HEK293 (cell line): ENCODE data around the gene LAG3.
A peak's percentile ranks its signal among the peaks of the same experiment; 100 is the strongest.

ENCODE experiments used
- CTCF ChIA-PET: fragments of 350-600 bp; formaldehyde crosslinking; extraction: SDS; loops from one replicate; lab custom pipeline; 2021; ENCODE audit warnings: antibody characterized with exemption; lab: Yijun Ruan, JAX
- POLR2A ChIA-PET: fragments of 300-600 bp; formaldehyde crosslinking; extraction: SDS; loops from one replicate; lab custom pipeline; 2020; ENCODE audit warnings: antibody characterized with exemption, inconsistent platforms; lab: Yijun Ruan, JAX
- H3K27ac ChIP-seq: fragments of 200-500 bp; sonication (Bioruptor generic); 2 replicates; pipeline ENCODE4 v1.5.1; 2014; ENCODE audit warnings: low read depth, low read length, control low read depth, inconsistent platforms; ENCODE audit errors: extremely low read depth
- H3K36me3 ChIP-seq, 2 experiments: fragments of 200-500 bp in 1 of 2; sonication (Bioruptor generic) in 1 of 2; 1 replicate in 1 of 2; 2 replicates in 1 of 2; pipeline ENCODE4 v1.5.1; 2014 to 2017; ENCODE audit warnings: inconsistent platforms in 2 of 2, low read length in 2 of 2; ENCODE audit not compliant: control insufficient read depth in 2 of 2, insufficient read depth in 1 of 2
- H3K4me1 ChIP-seq: fragments of 200-500 bp; sonication (Bioruptor generic); 2 replicates; pipeline ENCODE4 v1.5.1; 2014; ENCODE audit warnings: mild to moderate bottlenecking, low read length, inconsistent platforms; ENCODE audit not compliant: control insufficient read depth, insufficient read depth
- H3K4me3 ChIP-seq: 2 replicates; pipeline ENCODE4 v1.5.1; 2011; ENCODE audit warnings: low read depth, mild to moderate bottlenecking, control low read depth, low read length, moderate library complexity
- H3K9me3 ChIP-seq: fragments of 200-500 bp; sonication (Bioruptor generic); 2 replicates; pipeline ENCODE4 v1.5.1; 2014; ENCODE audit warnings: low read depth, low read length, inconsistent platforms; ENCODE audit not compliant: control insufficient read depth, insufficient read depth
- CTCF ChIP-seq: fragments of 450-650 bp; formaldehyde crosslinking; IDR thresholded peaks from 2 replicates; pipeline ENCODE4 v1.5.1; 2016; ENCODE audit warnings: missing biosample characterization, missing genetic modification characterization
- HOXC10 ChIP-seq: sonication (generic); formaldehyde crosslinking; IDR thresholded peaks from 2 replicates; pipeline ENCODE4 v1.8.1; 2023; ENCODE audit warnings: mild to moderate bottlenecking, missing genetic modification reagents
- IKZF3 ChIP-seq: fragments of 450-650 bp; IDR thresholded peaks from 2 replicates; pipeline ENCODE4 v1.5.0; 2018; ENCODE audit warnings: missing biosample characterization, mild to moderate bottlenecking, missing genetic modification characterization, moderate library complexity
- KLF10 ChIP-seq: fragments of 450-650 bp; IDR thresholded peaks from 2 replicates; pipeline ENCODE4 v1.5.1; 2018; ENCODE audit warnings: missing biosample characterization, mild to moderate bottlenecking, missing genetic modification characterization
- PATZ1 ChIP-seq: fragments of 450-650 bp; formaldehyde crosslinking; IDR thresholded peaks from 2 replicates; pipeline ENCODE4 v1.5.1; 2016; ENCODE audit warnings: missing biosample characterization, missing genetic modification characterization
- PRDM1 ChIP-seq: fragments of 450-650 bp; formaldehyde crosslinking; IDR thresholded peaks from 2 replicates; pipeline ENCODE4; 2016; ENCODE audit warnings: missing biosample characterization, missing genetic modification characterization
- REST ChIP-seq: fragments of 450-650 bp; formaldehyde crosslinking; IDR thresholded peaks from 2 replicates; pipeline ENCODE4 v1.5.1; 2016; ENCODE audit warnings: missing biosample characterization, missing genetic modification characterization
- ZBTB17 ChIP-seq: fragments of 450-650 bp; formaldehyde crosslinking; IDR thresholded peaks from 2 replicates; pipeline ENCODE4 v1.5.1; 2016; ENCODE audit warnings: missing biosample characterization, missing genetic modification characterization
- ZBTB48 ChIP-seq: fragments of 450-650 bp; formaldehyde crosslinking; IDR thresholded peaks from 2 replicates; pipeline ENCODE4 v1.5.1; 2016; ENCODE audit warnings: missing biosample characterization, missing genetic modification characterization
- ZEB2 ChIP-seq: fragments of 450-650 bp; formaldehyde crosslinking; IDR thresholded peaks from 2 replicates; pipeline ENCODE4 v1.5.1; 2016; ENCODE audit warnings: missing biosample characterization, missing genetic modification characterization
- ZFHX2 ChIP-seq: fragments of 450-650 bp; formaldehyde crosslinking; conservative IDR thresholded peaks from 2 replicates; pipeline ENCODE4 v1.5.1; 2016; ENCODE audit warnings: missing biosample characterization, missing genetic modification characterization
- ZIC2 ChIP-seq: fragments of 450-650 bp; formaldehyde crosslinking; IDR thresholded peaks from 2 replicates; pipeline ENCODE4 v1.5.1; 2016; ENCODE audit warnings: missing biosample characterization, missing genetic modification characterization
- ZNF148 ChIP-seq: fragments of 450-650 bp; formaldehyde crosslinking; IDR thresholded peaks from 2 replicates; pipeline ENCODE4 v1.5.0; 2017; ENCODE audit warnings: missing biosample characterization, missing genetic modification characterization, borderline replicate concordance
- ZNF24 ChIP-seq: fragments of 450-650 bp; formaldehyde crosslinking; IDR thresholded peaks from 2 replicates; pipeline ENCODE4 v1.5.1; 2016; ENCODE audit warnings: missing biosample characterization, missing genetic modification characterization
- ZNF26 ChIP-seq: fragments of 450-650 bp; formaldehyde crosslinking; IDR thresholded peaks from 2 replicates; pipeline ENCODE4 v1.5.1; 2016; ENCODE audit warnings: missing biosample characterization, missing genetic modification characterization
- ZNF324 ChIP-seq: fragments of 450-650 bp; formaldehyde crosslinking; IDR thresholded peaks from 2 replicates; pipeline ENCODE4 v1.5.1; 2016; ENCODE audit warnings: missing biosample characterization, missing genetic modification characterization
- ZNF394 ChIP-seq: fragments of 450-650 bp; formaldehyde crosslinking; IDR thresholded peaks from 2 replicates; pipeline ENCODE4 v1.5.1; 2016; ENCODE audit warnings: missing biosample characterization, missing genetic modification characterization, mild to moderate bottlenecking, moderate library complexity, borderline replicate concordance
- ZNF510 ChIP-seq: fragments of 450-650 bp; formaldehyde crosslinking; IDR thresholded peaks from 2 replicates; pipeline ENCODE4 v1.5.1; 2018; ENCODE audit warnings: mild to moderate bottlenecking, missing genetic modification characterization, missing biosample characterization; ENCODE audit not compliant: insufficient replicate concordance
- ZNF558 ChIP-seq: fragments of 450-650 bp; formaldehyde crosslinking; IDR thresholded peaks from 2 replicates; pipeline ENCODE4 v1.5.1; 2016; ENCODE audit warnings: missing biosample characterization, missing genetic modification characterization
- ZNF580 ChIP-seq: fragments of 450-650 bp; formaldehyde crosslinking; IDR thresholded peaks from 2 replicates; pipeline ENCODE4 v1.5.1; 2016; ENCODE audit warnings: missing biosample characterization, missing genetic modification characterization
- ZNF600 ChIP-seq: fragments of 450-650 bp; formaldehyde crosslinking; IDR thresholded peaks from 2 replicates; pipeline ENCODE4 v1.5.1; 2016; ENCODE audit warnings: missing biosample characterization, missing genetic modification characterization
- ZNF621 ChIP-seq: fragments of 450-650 bp; formaldehyde crosslinking; IDR thresholded peaks from 2 replicates; pipeline ENCODE4 v1.5.1; 2017; ENCODE audit warnings: missing biosample characterization, missing genetic modification characterization
- ZNF654 ChIP-seq: fragments of 450-650 bp; formaldehyde crosslinking; IDR thresholded peaks from 2 replicates; pipeline ENCODE4 v1.5.1; 2016; ENCODE audit warnings: low read depth, missing biosample characterization, missing genetic modification characterization
- ZNF677 ChIP-seq: fragments of 450-650 bp; IDR thresholded peaks from 2 replicates; pipeline ENCODE4 v1.5.0; 2018; ENCODE audit warnings: missing biosample characterization, mild to moderate bottlenecking, missing genetic modification characterization, moderate library complexity
- ZNF777 ChIP-seq: fragments of 450-650 bp; formaldehyde crosslinking; IDR thresholded peaks from 2 replicates; pipeline ENCODE4 v1.5.1; 2017; ENCODE audit warnings: missing biosample characterization, missing genetic modification characterization, borderline replicate concordance

The LAG3 gene

GRCh38 chr12:6825398-6826124 lies 53.2 kb downstream of the LAG3 start:
- no peaks in the 10 kb centered on the region for H3K9me3 ChIP-seq
- H3K27ac ChIP-seq = no peak overlapping the region
- POLR2A ChIA-PET = interaction anchor here (0.7 to 1.2 kb wide), 2 partner anchors 26 to 59 kb away, joined by 3 read pairs; partner anchors contain the start of gene CDCA3
- H3K36me3 ChIP-seq = peaks cover 0 to 11% of the 10 kb centered on the region in 2 experiments; a peak in 1 of 3 replicates
- no peak overlapping the region for H3K4me3 ChIP-seq
- peaks cover 6% of the 10 kb centered on the region; the same call in 1 of the 2 replicates for H3K4me1 ChIP-seq
- CTCF ChIA-PET = interaction anchor here (0.5 to 8.1 kb wide), 37 partner anchors 9 to 1281 kb away, joined by 3 to 116 read pairs (median 4); partner anchors contain the start of genes CDCA3, GNB3, LAG3 and LPAR5
- TF ChIP-seq PRDM1 (tag by site-specific recombination) (peak; percentile 70), ZNF26 (no peak), ZFHX2 (tag by site-specific recombination) (peak; percentile 11), ZNF324 (tag by site-specific recombination) (no peak), KLF10 (tag by site-specific recombination) (no peak), ZNF24 (0 out of 2 replicates have a peak, but pooled peaks have one; percentile 43), ZNF558 (tag by site-specific recombination) (peak; percentile 18; the same call in 1 of the 2 replicates), ZEB2 (peak; percentile 36; the same call in 1 of the 2 replicates), CTCF (tag by site-specific recombination) (peak; percentile 96), ZBTB48 (peak; percentile 57; the same call in 1 of the 2 replicates), ZNF654 (tag by site-specific recombination) (peak; percentile 97), ZNF510 (tag by site-specific recombination) (no peak), ZNF777 (tag by site-specific recombination) (peak; percentile 39; the same call in 1 of the 2 replicates), ZNF621 (no peak), ZNF677 (tag by site-specific recombination) (no peak), ZNF580 (tag by site-specific recombination) (0 out of 2 replicates have a peak, but pooled peaks have one; percentile 28), ZNF600 (tag by site-specific recombination) (peak; percentile 82; the same call in 1 of the 2 replicates), PATZ1 (peak; percentile 60; the same call in 1 of the 2 replicates), IKZF3 (peak; percentile 83), ZBTB17 (tag by site-specific recombination) (peak; percentile 82), REST (tag by site-specific recombination) (0 out of 2 replicates have a peak, but pooled peaks have one; percentile 29), ZIC2 (tag by site-specific recombination) (peak; percentile 81), ZNF394 (tag by site-specific recombination) (peak; percentile 56; the same call in 1 of the 2 replicates), ZNF148 (tag by site-specific recombination) (no peak), HOXC10 (no peak)
